ENCODE data around the gene TAS1R2. TPM values are rescaled to one million over a fixed set of nuclear protein-coding genes. Genes with fewer than 3 reads are reported as not detected.

The TAS1R2 gene
- total and polyA plus RNA-seq, 2 of the 4 experiments (the other 2 are of a cell fraction): not detected

DNA sequence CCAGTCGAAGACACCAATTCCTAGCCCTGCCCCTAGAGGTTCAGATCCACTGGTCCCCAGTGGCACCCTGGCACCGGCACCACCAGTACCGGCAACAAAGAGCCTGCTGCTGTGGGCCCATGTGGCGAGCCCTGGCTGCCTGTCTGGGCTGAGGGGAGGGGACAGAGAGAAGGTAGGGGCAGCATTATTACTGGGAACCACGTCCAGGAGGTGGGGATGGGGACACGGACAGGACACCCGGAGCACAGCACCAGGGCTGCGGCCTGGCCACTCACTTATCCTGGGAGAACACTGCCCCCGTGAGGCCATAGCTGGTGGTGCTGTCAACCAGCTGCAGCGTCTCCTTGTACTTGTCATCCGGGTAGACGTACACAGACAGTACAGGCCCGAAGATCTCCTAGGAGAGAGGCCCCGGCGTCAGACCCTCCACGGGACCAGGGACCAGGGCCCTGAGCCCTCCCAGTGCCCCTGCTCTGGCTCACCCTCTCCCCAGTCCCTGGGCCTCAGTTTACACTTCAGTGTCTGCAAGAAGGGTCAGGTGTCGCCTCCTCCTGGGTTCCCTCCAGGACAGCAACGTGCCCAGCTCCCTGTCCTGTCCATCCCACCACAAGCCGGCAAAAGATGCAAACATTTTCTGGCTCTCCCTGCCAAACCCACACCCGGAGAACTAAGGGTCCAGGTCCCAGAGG is 15.8 kb upstream of the TAS1R2 start:
- intact Hi-C loops (cut with micrococcal nuclease) (loop anchor here (1.0 kb wide), 1 partner anchor 278 kb away; no protein-coding TSS in a partner anchor), in situ Hi-C loops (cut with MboI; ENCODE audit: low sequenced_read_pairs) (loop anchor here (10.0 kb wide), 1 partner anchor 280 kb away; no protein-coding TSS in a partner anchor), dilution Hi-C loops (cut with HindIII; ENCODE audit: low sequenced_read_pairs, unreplicated experiment) (no loop called here)
- peak overlapping the region; percentile 77 for H2AK9ac ChIP-seq (replicated peaks; ENCODE audit: low read depth, low read length, poor library complexity)
- no peak overlapping the region for H3K14ac ChIP-seq (replicated peaks; ENCODE audit: low read depth, low read length)
- H3K4me3 ChIP-seq (ENCODE audit: insufficient read depth, low read depth, low read length): no peak overlapping the region
- H2BK120ac ChIP-seq (ENCODE audit: low read depth, low read length): no peak overlapping the region
- H3K9me1 ChIP-seq (ENCODE audit: insufficient read depth, low read length): no peaks in the 10 kb centered on the region
- no peak overlapping the region for H2BK5ac ChIP-seq (ENCODE audit: low read depth, low read length, poor library complexity, severe bottlenecking)
- no TSS peak for BruUV-seq (replicated peaks)
- H3K79me1 ChIP-seq (ENCODE audit: low read depth in 1 of 2, low read length in 2 of 2): no peaks in the 10 kb centered on the region
- H2AK5ac ChIP-seq (ENCODE audit: low read depth, low read length): no peak overlapping the region
- no peaks in the 10 kb centered on the region for H3K9me3 ChIP-seq (ENCODE audit: control insufficient read depth, insufficient read depth, low read length)
- no peak overlapping the region for H3K9ac ChIP-seq (ENCODE audit: low read depth, low read length)
- H2BK15ac ChIP-seq (ENCODE audit: low read depth, low read length): no peak overlapping the region
- H3K18ac ChIP-seq (ENCODE audit: low read depth, low read length): no peak overlapping the region
- no peak for TF ChIP-seq RCOR1 (IDR thresholded peaks at IDR 0.05; ENCODE audit: insufficient replicate concordance, low read length)
- peak; percentile 39; the same call in 1 of the 2 replicates for TF ChIP-seq SMC3 (IDR thresholded peaks at IDR 0.05; ENCODE audit: low read depth, low read length)
- no peak for TF ChIP-seq BHLHE40 (IDR thresholded peaks at IDR 0.05; ENCODE audit: low read depth, low read length)
- TF ChIP-seq ELK1 (IDR thresholded peaks at IDR 0.05; ENCODE audit: borderline replicate concordance, low read depth, low read length): no peak
- TF ChIP-seq RFX5 (IDR thresholded peaks at IDR 0.05; ENCODE audit: low read depth, low read length): no peak
- TF ChIP-seq CTCF (conservative IDR thresholded peaks at IDR 0.05; ENCODE audit: low read depth, low read length): peak; percentile 82
- no peak for TF ChIP-seq CEBPB (IDR thresholded peaks at IDR 0.05; ENCODE audit: low read depth, low read length)
- TF ChIP-seq MAFK (IDR thresholded peaks at IDR 0.05; ENCODE audit: low read depth, low read length): no peak
- TF ChIP-seq, protein P1, sequence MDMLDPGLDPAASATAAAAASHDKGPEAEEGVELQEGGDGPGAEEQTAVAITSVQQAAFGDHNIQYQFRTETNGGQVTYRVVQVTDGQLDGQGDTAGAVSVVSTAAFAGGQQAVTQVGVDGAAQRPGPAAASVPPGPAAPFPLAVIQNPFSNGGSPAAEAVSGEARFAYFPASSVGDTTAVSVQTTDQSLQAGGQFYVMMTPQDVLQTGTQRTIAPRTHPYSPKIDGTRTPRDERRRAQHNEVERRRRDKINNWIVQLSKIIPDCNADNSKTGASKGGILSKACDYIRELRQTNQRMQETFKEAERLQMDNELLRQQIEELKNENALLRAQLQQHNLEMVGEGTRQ (IDR thresholded peaks at IDR 0.05; ENCODE audit: low read depth, low read length): no peak
- no peak for TF ChIP-seq NFE2L2 (IDR thresholded peaks at IDR 0.05; ENCODE audit: low read depth, low read length)
- no peak for TF ChIP-seq FOS (IDR thresholded peaks at IDR 0.05; ENCODE audit: low read depth, low read length)
- no peak for TF ChIP-seq MAZ (IDR thresholded peaks at IDR 0.05; ENCODE audit: borderline replicate concordance, low read depth, low read length)
- TF ChIP-seq POLR2A (IDR thresholded peaks at IDR 0.05; ENCODE audit: low read depth, low read length): no peak
- TF ChIP-seq RAD21 (IDR thresholded peaks at IDR 0.05; ENCODE audit: low read length): peak; percentile 71
- H3K36me3 ChIP-seq (ENCODE audit: control insufficient read depth, insufficient read depth, low read length): peaks cover 2% of the 10 kb centered on the region
- H4K20me1 ChIP-seq (ENCODE audit: insufficient read depth, low read length): no peaks in the 10 kb centered on the region
- H4K91ac ChIP-seq (ENCODE audit: insufficient read depth, low read depth, low read length): no peak overlapping the region
- H4K8ac ChIP-seq (ENCODE audit: low read depth in 2 of 2, low read length in 2 of 2): no peak overlapping the region
- peak overlapping the region; percentile 61 for H2AFZ ChIP-seq (replicated peaks; ENCODE audit: low read length, poor library complexity)
- ATAC-seq (ENCODE audit: low read depth) (peak; percentile 99), DNase-seq (peak; percentile 77)
- H3K4me1 ChIP-seq (ENCODE audit: control insufficient read depth, insufficient read depth, low read length): no peaks in the 10 kb centered on the region
- no peak overlapping the region for H3K56ac ChIP-seq (ENCODE audit: extremely low read depth, insufficient read depth, low read length)
- H2BK20ac ChIP-seq (ENCODE audit: low read depth, low read length): no peak overlapping the region
- ChIA-PET CTCF (interaction anchor here (0.5 to 1.1 kb wide), 9 partner anchors 8 to 1114 kb away, joined by 3 to 7 read pairs (median 4); no protein-coding TSS in a partner anchor), POLR2A (ENCODE audit: unreplicated experiment) (no interaction called here)
- H3K23ac ChIP-seq (ENCODE audit: low read depth, low read length): no peak overlapping the region
- no peak overlapping the region for H3K4ac ChIP-seq (ENCODE audit: low read depth, low read length)
- H3K27ac ChIP-seq (ENCODE audit: insufficient read depth, low read length): no peak overlapping the region
- H3K4me2 ChIP-seq (ENCODE audit: low read depth, low read length): no peak overlapping the region
- WGBS, 2 experiments (ENCODE audit: extremely low coverage in 2 of 2, insufficient read length in 1 of 2): 43% methylated on average over 7 of the region's 20 CpGs; no CpG with 5 or more reads in 1 of the 2 experiments
- no peak overlapping the region for H4K5ac ChIP-seq (ENCODE audit: low read depth, low read length)
- H3K27me3 ChIP-seq (ENCODE audit: control insufficient read depth, insufficient read depth, low read length): no peaks in the 10 kb centered on the region
